Retinal pigment epithelial cell (primary cell): ENCODE data around the gene CASP8AP2.

ENCODE experiments used
- DNase-seq: peaks from one replicate; pipeline ENCODE4 v3.0.0-alpha.2; 2010; ENCODE audit warnings: low read depth
- H3K4me3 ChIP-seq: 2 replicates; pipeline ENCODE4 v1.5.1; 2011; ENCODE audit warnings: mild to moderate bottlenecking, low read length, control low read depth, moderate library complexity
- TF ChIP-seq, protein P1 (sequence below): conservative IDR thresholded peaks from 2 replicates; pipeline ENCODE4 v1.5.1; 2011; ENCODE audit warnings: low read depth, low read length, control low read depth, inconsistent platforms

Gene CASP8AP2

DNA sequence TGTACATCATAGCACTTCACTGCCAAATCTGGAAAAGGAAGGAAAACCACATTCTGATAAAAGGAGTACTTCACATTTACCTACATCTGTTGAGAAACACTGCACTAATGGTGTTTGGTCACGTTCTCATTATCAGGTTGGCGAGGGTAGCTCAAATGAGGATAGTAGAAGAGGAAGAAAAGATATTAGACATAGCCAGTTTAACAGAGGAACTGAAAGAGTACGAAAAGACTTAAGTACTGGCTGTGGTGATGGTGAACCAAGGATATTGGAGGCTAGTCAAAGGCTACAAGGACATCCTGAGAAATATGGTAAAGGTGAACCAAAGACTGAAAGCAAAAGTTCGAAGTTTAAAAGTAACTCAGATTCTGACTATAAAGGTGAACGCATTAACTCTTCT is 32.6 kb downstream of the CASP8AP2 start:
- no peak for DNase-seq
- TF ChIP-seq, protein P1, sequence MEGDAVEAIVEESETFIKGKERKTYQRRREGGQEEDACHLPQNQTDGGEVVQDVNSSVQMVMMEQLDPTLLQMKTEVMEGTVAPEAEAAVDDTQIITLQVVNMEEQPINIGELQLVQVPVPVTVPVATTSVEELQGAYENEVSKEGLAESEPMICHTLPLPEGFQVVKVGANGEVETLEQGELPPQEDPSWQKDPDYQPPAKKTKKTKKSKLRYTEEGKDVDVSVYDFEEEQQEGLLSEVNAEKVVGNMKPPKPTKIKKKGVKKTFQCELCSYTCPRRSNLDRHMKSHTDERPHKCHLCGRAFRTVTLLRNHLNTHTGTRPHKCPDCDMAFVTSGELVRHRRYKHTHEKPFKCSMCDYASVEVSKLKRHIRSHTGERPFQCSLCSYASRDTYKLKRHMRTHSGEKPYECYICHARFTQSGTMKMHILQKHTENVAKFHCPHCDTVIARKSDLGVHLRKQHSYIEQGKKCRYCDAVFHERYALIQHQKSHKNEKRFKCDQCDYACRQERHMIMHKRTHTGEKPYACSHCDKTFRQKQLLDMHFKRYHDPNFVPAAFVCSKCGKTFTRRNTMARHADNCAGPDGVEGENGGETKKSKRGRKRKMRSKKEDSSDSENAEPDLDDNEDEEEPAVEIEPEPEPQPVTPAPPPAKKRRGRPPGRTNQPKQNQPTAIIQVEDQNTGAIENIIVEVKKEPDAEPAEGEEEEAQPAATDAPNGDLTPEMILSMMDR: no peak

DNA sequence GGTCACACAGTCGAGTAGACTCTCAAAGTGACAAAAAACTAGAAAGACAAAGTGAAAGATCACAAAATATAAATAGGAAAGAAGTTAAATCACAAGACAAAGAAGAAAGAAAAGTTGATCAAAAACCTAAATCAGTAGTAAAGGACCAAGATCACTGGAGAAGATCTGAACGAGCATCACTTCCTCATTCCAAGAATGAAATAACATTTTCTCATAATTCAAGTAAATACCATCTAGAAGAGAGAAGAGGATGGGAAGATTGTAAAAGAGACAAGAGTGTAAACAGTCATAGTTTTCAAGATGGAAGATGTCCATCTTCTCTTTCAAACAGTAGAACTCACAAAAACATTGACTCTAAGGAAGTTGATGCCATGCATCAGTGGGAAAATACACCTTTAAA is 33.0 kb downstream of the CASP8AP2 start:
- DNase-seq: no peak
- H3K4me3 ChIP-seq: no peak overlapping the region
- TF ChIP-seq, protein P1: no peak

More for the DNA sequence above, 32.6 kb downstream of the CASP8AP2 start:
- no peak overlapping the region for H3K4me3 ChIP-seq

DNA sequence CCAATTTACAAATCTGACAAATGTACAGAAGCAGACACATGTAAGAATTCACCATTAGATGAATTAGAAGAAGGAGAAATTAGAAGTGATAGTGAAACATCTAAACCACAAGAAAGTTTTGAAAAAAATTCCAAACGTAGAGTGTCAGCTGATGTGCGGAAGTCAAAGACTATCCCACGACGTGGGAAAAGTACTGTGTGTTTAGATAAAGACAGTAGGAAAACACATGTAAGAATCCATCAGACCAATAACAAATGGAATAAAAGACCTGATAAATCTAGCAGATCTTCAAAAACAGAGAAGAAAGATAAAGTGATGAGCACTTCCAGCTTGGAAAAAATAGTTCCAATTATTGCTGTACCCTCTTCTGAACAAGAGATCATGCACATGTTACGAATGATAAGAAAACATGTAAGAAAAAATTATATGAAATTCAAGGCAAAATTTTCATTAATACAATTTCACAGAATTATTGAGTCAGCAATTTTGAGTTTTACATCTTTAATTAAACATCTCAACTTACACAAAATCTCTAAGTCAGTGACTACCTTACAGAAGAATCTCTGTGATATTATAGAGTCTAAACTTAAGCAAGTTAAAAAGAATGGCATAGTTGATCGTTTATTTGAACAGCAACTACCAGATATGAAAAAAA is 36.5 kb downstream of the CASP8AP2 start:
- no peak for DNase-seq
- TF ChIP-seq, protein P1: no peak

DNA sequence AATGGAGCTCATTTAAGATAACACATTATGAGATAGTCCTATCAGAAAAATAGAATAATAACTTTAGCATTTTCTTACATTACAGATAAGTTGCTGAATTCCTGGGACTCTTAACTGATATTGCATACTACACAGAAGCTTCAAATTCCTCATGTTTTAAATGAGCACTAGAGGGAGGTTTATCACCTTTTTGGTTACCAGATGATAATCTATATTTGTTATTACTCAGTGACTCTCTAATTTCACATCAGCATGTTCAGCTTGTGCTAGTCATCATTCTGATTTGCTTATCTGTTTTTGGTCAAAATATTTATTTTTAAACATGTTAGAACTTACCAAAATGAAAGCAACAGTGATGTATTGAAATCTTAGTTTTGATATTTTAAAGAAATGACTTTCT is 44.0 kb downstream of the CASP8AP2 start:
- TF ChIP-seq, protein P1: no peak
- DNase-seq: no peak
- no peak overlapping the region for H3K4me3 ChIP-seq

More for the DNA sequence above, 36.5 kb downstream of the CASP8AP2 start:
- H3K4me3 ChIP-seq: no peak overlapping the region

DNA sequence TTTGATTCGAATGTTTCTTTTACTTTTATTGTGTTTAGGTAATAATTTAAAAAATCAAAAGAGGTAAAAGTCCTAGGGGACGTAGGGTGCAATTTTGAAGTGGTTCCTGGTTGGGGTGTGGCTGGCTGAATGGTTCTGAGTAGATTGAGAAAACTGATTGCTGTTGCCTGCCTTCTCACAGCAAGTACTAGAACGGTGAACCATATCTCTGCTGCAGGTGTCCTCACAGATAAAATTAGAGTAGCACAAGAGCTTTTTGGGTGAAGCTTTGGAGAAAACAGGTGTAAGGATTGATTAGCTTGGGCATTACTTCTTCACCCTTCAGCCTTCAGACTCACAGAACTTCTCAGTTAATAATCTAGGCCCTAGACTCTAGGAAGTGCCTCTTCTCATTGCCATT is 44.8 kb downstream of the CASP8AP2 start:
- no peak overlapping the region for H3K4me3 ChIP-seq
- TF ChIP-seq, protein P1: no peak
- no peak for DNase-seq

DNA sequence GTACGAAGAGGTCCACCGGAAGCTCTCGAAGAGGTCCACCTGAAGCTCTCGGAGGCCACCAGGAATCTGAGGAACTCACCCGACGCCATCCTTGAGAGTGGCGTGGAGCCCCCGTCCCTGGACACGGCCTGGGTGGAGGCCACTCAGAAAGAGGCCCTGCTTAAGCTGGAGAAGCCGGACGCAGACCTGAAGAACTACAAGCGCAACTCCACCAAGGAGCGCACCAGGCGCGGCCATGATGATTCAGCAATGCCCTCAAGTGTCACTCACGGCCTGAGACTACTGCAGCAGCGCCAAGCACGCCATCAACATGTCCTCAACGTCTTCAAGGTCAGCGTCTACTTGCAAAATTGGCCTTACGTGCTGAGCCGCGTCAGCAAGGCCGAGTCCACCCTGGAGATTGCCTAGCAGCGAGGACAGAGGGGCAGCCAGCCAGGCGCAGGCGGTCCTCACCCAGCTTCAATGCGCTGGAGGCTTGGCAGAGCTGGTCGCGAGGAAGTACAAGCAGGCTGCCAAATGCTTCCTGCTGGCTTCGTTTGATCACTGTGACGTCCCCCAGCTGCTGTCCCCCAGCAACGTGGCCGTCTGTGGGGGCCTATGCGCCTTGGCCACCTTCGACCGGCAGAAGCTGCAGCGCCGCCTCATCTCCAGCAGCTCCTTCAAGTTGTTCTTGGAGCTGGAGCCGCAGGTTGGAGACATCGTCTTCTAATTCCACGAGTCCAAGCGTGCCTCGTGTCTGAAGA is 56.9 kb downstream of the CASP8AP2 start:
- no peak overlapping the region for H3K4me3 ChIP-seq
- TF ChIP-seq, protein P1: no peak
- DNase-seq: no peak
